Stomach (tissue), 9 donors: ENCODE measurements around the gene ZNF667. TPM values are rescaled to one million over a fixed set of nuclear protein-coding genes. Genes with fewer than 3 reads are reported as not detected.

Source experiments
- DNase-seq, 2 donors: peaks; one replicate each; pipeline versions ENCODE4 v3.0.0 to v3.0.0-alpha.2; 2013 to 2019
- H3K27ac ChIP-seq, 5 donors: fragments of 200-600 bp in 4 of 5; sonication (generic) in 4 of 5; one replicate each; pipeline ENCODE4 v1.5.1; 2013 to 2019; ENCODE audit warnings: mild to moderate bottlenecking in 1 of 5, moderate library complexity in 1 of 5
- H3K27me3 ChIP-seq, 3 donors: fragments of 200-600 bp; sonication (generic); one replicate each; pipeline ENCODE4 v1.5.1; 2017 to 2019; ENCODE audit warnings: mixed run types in 1 of 3
- H3K36me3 ChIP-seq, 4 donors: fragments of 200-600 bp; sonication (generic); 1 replicate in 3 of 4; 2 replicates in 1 of 4; pipeline ENCODE4 v1.5.1; 2016 to 2019
- H3K4me1 ChIP-seq, 4 donors: fragments of 200-600 bp; sonication (generic); one replicate each; pipeline ENCODE4 v1.5.1; 2016 to 2019
- H3K4me3 ChIP-seq, 4 donors: fragments of 200-600 bp; sonication (generic) in 3 of 4; one replicate each; pipeline ENCODE4 v1.5.1; 2016 to 2019; ENCODE audit warnings: mild to moderate bottlenecking in 1 of 4
- H3K9me3 ChIP-seq, 4 donors: fragments of 200-600 bp; sonication (generic); one replicate each; pipeline ENCODE4 v1.5.1; 2016 to 2019
- EP300 ChIP-seq: sonication (generic); formaldehyde crosslinking; IDR thresholded peaks from one replicate; pipeline ENCODE4 v1.6.1; 2017; ENCODE audit warnings: antibody characterized with exemption
- POLR2A ChIP-seq, 4 donors: fragments of 450-650 bp; IDR thresholded peaks; one replicate each; pipeline ENCODE4 v1.6.1; 2016; ENCODE audit warnings: antibody characterized with exemption in 4 of 4, control low read depth in 2 of 4, mild to moderate bottlenecking in 1 of 4, moderate library complexity in 1 of 4
- POLR2AphosphoS5 ChIP-seq, 3 donors: sonication (generic); formaldehyde crosslinking; IDR thresholded peaks; one replicate each; pipeline ENCODE4 v1.6.1; 2016; ENCODE audit warnings: antibody characterized with exemption in 3 of 3
- WGBS, 5 donors: extraction: QIAGEN DNeasy Blood & Tissue Kit in 3 of 5; methylation state at CpG; one replicate each; pipeline versions ENCODE4 v1.1.5 to v1.1.7; 2013 to 2018; 5-methylcytosine and 5-hydroxymethylcytosine counted together
- intact Hi-C: fragments of 100-400 bp; cut with DNase I; formaldehyde crosslinking; loops from one replicate; pipeline ENCODE4 v1.15.1; 2023; ENCODE audit warnings: low total_unique reads
- polyA plus RNA-seq, 3 donors: library from polyadenylated mRNA; stranded (reverse); fragments of 200-250 nt; gene quantifications; one replicate each; pipeline ENCODE4 v1.2.3, GENCODE V29; 2013
- total RNA-seq, 5 donors: library from RNA; depleted of rRNA; stranded (reverse); fragments of >200 nt; gene quantifications; one replicate each; pipeline versions ENCODE4 v1.1.0 to v1.2.3, GENCODE V29; 2014 to 2016
- TF ChIP-seq, protein P1 (sequence below), 7 experiments: fragments of 450-650 bp in 4 of 7; fragments of 200-600 bp in 3 of 7; sonication (generic) in 3 of 7; IDR thresholded peaks; one replicate each; pipeline ENCODE4 v1.5.1; 2016 to 2019; ENCODE audit warnings: antibody characterized with exemption in 7 of 7, control low read depth in 2 of 7, mild to moderate bottlenecking in 1 of 7
- donor health status: healthy with polysubstance abuse.
- donor health status: Bipolar disorder and iron deficiency.
- donor health status: healthy.

Gene ZNF667
- total and polyA plus RNA-seq, 8 donors: 0.75 to 7.9 (median 3.7) TPM; not detected in 2

GRCh38 chr19:56476093-56476492 lies 1.1 kb downstream of the ZNF667 start:
- H3K27ac ChIP-seq: no peak overlapping the region
- peaks cover 0 to 22% (median 14%) of the 10 kb centered on the region in 4 donors for H3K4me1 ChIP-seq
- peaks cover 8 to 100% (median 73%) of the 10 kb centered on the region in 4 donors for H3K9me3 ChIP-seq
- intact Hi-C loops: no loop called here
- peaks cover 0 to 21% (median 14%) of the 10 kb centered on the region in 3 donors for H3K27me3 ChIP-seq
- WGBS, 5 donors: 78 to 82% (median 81%) methylated on average over 10 of the region's 10 CpGs
- DNase-seq: peak in 1 of 2 donors; percentile 6
- peak overlapping the region in 1 of 4 donors; percentile 71 for H3K4me3 ChIP-seq
- TF ChIP-seq, protein P1, sequence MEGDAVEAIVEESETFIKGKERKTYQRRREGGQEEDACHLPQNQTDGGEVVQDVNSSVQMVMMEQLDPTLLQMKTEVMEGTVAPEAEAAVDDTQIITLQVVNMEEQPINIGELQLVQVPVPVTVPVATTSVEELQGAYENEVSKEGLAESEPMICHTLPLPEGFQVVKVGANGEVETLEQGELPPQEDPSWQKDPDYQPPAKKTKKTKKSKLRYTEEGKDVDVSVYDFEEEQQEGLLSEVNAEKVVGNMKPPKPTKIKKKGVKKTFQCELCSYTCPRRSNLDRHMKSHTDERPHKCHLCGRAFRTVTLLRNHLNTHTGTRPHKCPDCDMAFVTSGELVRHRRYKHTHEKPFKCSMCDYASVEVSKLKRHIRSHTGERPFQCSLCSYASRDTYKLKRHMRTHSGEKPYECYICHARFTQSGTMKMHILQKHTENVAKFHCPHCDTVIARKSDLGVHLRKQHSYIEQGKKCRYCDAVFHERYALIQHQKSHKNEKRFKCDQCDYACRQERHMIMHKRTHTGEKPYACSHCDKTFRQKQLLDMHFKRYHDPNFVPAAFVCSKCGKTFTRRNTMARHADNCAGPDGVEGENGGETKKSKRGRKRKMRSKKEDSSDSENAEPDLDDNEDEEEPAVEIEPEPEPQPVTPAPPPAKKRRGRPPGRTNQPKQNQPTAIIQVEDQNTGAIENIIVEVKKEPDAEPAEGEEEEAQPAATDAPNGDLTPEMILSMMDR (IDR thresholded peaks at IDR 0.05): no peak
- no peak for TF ChIP-seq POLR2A (IDR thresholded peaks at IDR 0.05)
- no peak for TF ChIP-seq EP300
- TF ChIP-seq POLR2AphosphoS5 (IDR thresholded peaks at IDR 0.05): no peak
- H3K36me3 ChIP-seq: peaks cover 0 to 43% (median 15%) of the 10 kb centered on the region in 4 donors

- Histone ChIP-seq H3K9me3 (peaks cover 15 to 100% (median 80%) of the 10 kb centered on the region in 4 donors), H3K4me1 (peaks cover 0 to 21% (median 14%) of the 10 kb centered on the region in 4 donors), H3K36me3 (peaks cover 0 to 55% (median 24%) of the 10 kb centered on the region in 4 donors), H3K27me3 (peaks cover 0 to 21% (median 14%) of the 10 kb centered on the region in 3 donors), H3K27ac (no peak overlapping the region), H3K4me3 (no peak overlapping the region)
- no peak for TF ChIP-seq POLR2A (IDR thresholded peaks at IDR 0.05)
- no peak for TF ChIP-seq POLR2AphosphoS5 (IDR thresholded peaks at IDR 0.05)
- TF ChIP-seq, protein P1 (IDR thresholded peaks at IDR 0.05): no peak
- TF ChIP-seq EP300: no peak
- intact Hi-C loops: no loop called here
- WGBS, 5 donors: 52 to 84% (median 65%) methylated on average over 3 of the region's 3 CpGs
- DNase-seq: no peak
Observed at GRCh38 chr19:56474308-56474707, 2.8 kb downstream of the ZNF667 start.

GRCh38 chr19:56441206-56441792 lies 35.8 kb downstream of the ZNF667 start:
- peaks cover 66 to 87% (median 84%) of the 10 kb centered on the region in 4 donors for H3K9me3 ChIP-seq
- TF ChIP-seq, protein P1 (IDR thresholded peaks at IDR 0.05): no peak
- TF ChIP-seq POLR2A (IDR thresholded peaks at IDR 0.05) (no peak), EP300 (no peak), POLR2AphosphoS5 (IDR thresholded peaks at IDR 0.05) (no peak)
- intact Hi-C loops: no loop called here
- H3K4me3 ChIP-seq: no peak overlapping the region
- peaks cover 8 to 32% (median 18%) of the 10 kb centered on the region in 4 donors for H3K36me3 ChIP-seq
- 92 to 95% (median 94%) methylated on average over 8 of the region's 8 CpGs for WGBS, 5 donors
- no peak overlapping the region for H3K27ac ChIP-seq
- H3K27me3 ChIP-seq: no peaks in the 10 kb centered on the region
- DNase-seq: no peak
- no peaks in the 10 kb centered on the region for H3K4me1 ChIP-seq

GRCh38 chr19:56423985-56424353 lies 53.2 kb downstream of the ZNF667 start:
- DNase-seq: no peak
- intact Hi-C loops: no loop called here
- Histone ChIP-seq H3K4me1 (no peaks in the 10 kb centered on the region), H3K27me3 (no peaks in the 10 kb centered on the region), H3K36me3 (peaks cover 6 to 54% (median 49%) of the 10 kb centered on the region in 4 donors), H3K27ac (no peak overlapping the region), H3K4me3 (no peak overlapping the region), H3K9me3 (peaks cover 65 to 100% (median 100%) of the 10 kb centered on the region in 4 donors)
- 84 to 100% (median 95%) methylated on average over 1 of the region's 1 CpG for WGBS, 5 donors
- TF ChIP-seq POLR2A (IDR thresholded peaks at IDR 0.05) (no peak), POLR2AphosphoS5 (IDR thresholded peaks at IDR 0.05) (no peak), EP300 (no peak)
- TF ChIP-seq, protein P1 (IDR thresholded peaks at IDR 0.05): no peak
